ENCODE measurements around the gene TMX1. TPM values are rescaled to one million over a fixed set of nuclear protein-coding genes. Genes with fewer than 3 reads are reported as not detected.

TMX1 gene
- 35.7 and 63.3 TPM in 2 replicates for total RNA-seq

GRCh38 chr14:51239813-51240803 lies at the start of gene TMX1:
TSS of gene TMX1 (plus strand) at chr14:51240247. CDS start at chr14:51240293, 46 bp downstream.

Other genes with a start within 250 kb of the TMX1 start
- gene TRIM9, start 145.1 kb upstream of the TMX1 start, total RNA-seq = 0.15 and 0.50 TPM in 2 replicates

Measured in smooth muscle cell of trachea (primary cell).